ENCODE measurements around the gene CTNNA3. TPM values are rescaled to one million over a fixed set of nuclear protein-coding genes. Genes with fewer than 3 reads are reported as not detected.

The CTNNA3 gene
- total RNA-seq, 2 donors from 2014 or later = 1.6 TPM; not detected in 1

GRCh38 chr10:67297637-67298181 lies 398.3 kb downstream of the CTNNA3 start:
- H3K27ac Mint-ChIP-seq = no peak overlapping the region

GRCh38 chr10:67296926-67297325 lies 399.1 kb downstream of the CTNNA3 start:
- DNase-seq (no peak), ATAC-seq (no peak)
- Mint-ChIP-seq H3K4me1 (no peaks in the 10 kb centered on the region), H3K27ac (no peak overlapping the region), H3K36me3 (ENCODE audit: low read depth) (no peaks in the 10 kb centered on the region), H3K4me3 (no peak overlapping the region), H3K27me3 (no peaks in the 10 kb centered on the region)
- H3K9me3 ChIP-seq (ENCODE audit: control insufficient read depth, low read length, poor library complexity, severe bottlenecking) = no peaks in the 10 kb centered on the region

More at GRCh38 chr10:67297637-67298181, 398.3 kb downstream of the CTNNA3 start:
- Mint-ChIP-seq H3K4me1 (no peaks in the 10 kb centered on the region), H3K4me3 (no peak overlapping the region), H3K27me3 (no peaks in the 10 kb centered on the region), H3K36me3 (ENCODE audit: low read depth) (no peaks in the 10 kb centered on the region)
- DNase-seq (no peak), ATAC-seq (no peak)
- no peaks in the 10 kb centered on the region for H3K9me3 ChIP-seq (ENCODE audit: control insufficient read depth, low read length, poor library complexity, severe bottlenecking)

- Mint-ChIP-seq H3K4me3 (no peak overlapping the region), H3K27me3 (no peaks in the 10 kb centered on the region)
- ATAC-seq = no peak
Observed at GRCh38 chr10:67288688-67289410, 407.1 kb downstream of the CTNNA3 start.

GRCh38 chr10:67284589-67284988 lies 411.4 kb downstream of the CTNNA3 start:
- H3K4me3 Mint-ChIP-seq = no peak overlapping the region
- no peaks in the 10 kb centered on the region for H3K36me3 Mint-ChIP-seq (ENCODE audit: low read depth)
- H3K27ac Mint-ChIP-seq = no peak overlapping the region
- no peaks in the 10 kb centered on the region for H3K9me3 ChIP-seq (ENCODE audit: control insufficient read depth, low read length, poor library complexity, severe bottlenecking)
- DNase-seq = no peak
- ATAC-seq = no peak
- H3K27me3 Mint-ChIP-seq = no peaks in the 10 kb centered on the region
- no peaks in the 10 kb centered on the region for H3K4me1 Mint-ChIP-seq

More at GRCh38 chr10:67288688-67289410, 407.1 kb downstream of the CTNNA3 start:
- no peak overlapping the region for H3K27ac Mint-ChIP-seq
- H3K4me1 Mint-ChIP-seq = no peaks in the 10 kb centered on the region
- no peak for DNase-seq
- no peaks in the 10 kb centered on the region for H3K36me3 Mint-ChIP-seq (ENCODE audit: low read depth)
- no peaks in the 10 kb centered on the region for H3K9me3 ChIP-seq (ENCODE audit: control insufficient read depth, low read length, poor library complexity, severe bottlenecking)

GRCh38 chr10:67282871-67283270 lies 413.1 kb downstream of the CTNNA3 start:
- H3K4me3 Mint-ChIP-seq = no peak overlapping the region
- no peaks in the 10 kb centered on the region for H3K9me3 ChIP-seq (ENCODE audit: control insufficient read depth, low read length, poor library complexity, severe bottlenecking)
- DNase-seq = no peak
- H3K36me3 Mint-ChIP-seq (ENCODE audit: low read depth) = no peaks in the 10 kb centered on the region
- no peaks in the 10 kb centered on the region for H3K27me3 Mint-ChIP-seq
- no peaks in the 10 kb centered on the region for H3K4me1 Mint-ChIP-seq
- no peak overlapping the region for H3K27ac Mint-ChIP-seq
- ATAC-seq = no peak

- no peak overlapping the region for H3K27ac Mint-ChIP-seq
- ATAC-seq (no peak), DNase-seq (no peak)
- no peaks in the 10 kb centered on the region for H3K4me1 Mint-ChIP-seq
- no peaks in the 10 kb centered on the region for H3K9me3 ChIP-seq (ENCODE audit: control insufficient read depth, low read length, poor library complexity, severe bottlenecking)
- H3K36me3 Mint-ChIP-seq (ENCODE audit: low read depth) = no peaks in the 10 kb centered on the region
- H3K27me3 Mint-ChIP-seq = no peaks in the 10 kb centered on the region
- H3K4me3 Mint-ChIP-seq = no peak overlapping the region
Observed at GRCh38 chr10:67280405-67280804, 415.6 kb downstream of the CTNNA3 start.

- H3K9me3 ChIP-seq (ENCODE audit: control insufficient read depth, low read length, poor library complexity, severe bottlenecking) = no peaks in the 10 kb centered on the region
- no peak overlapping the region for H3K4me3 Mint-ChIP-seq
- H3K27me3 Mint-ChIP-seq = no peaks in the 10 kb centered on the region
- no peaks in the 10 kb centered on the region for H3K4me1 Mint-ChIP-seq
- ATAC-seq (no peak), DNase-seq (no peak)
- H3K36me3 Mint-ChIP-seq (ENCODE audit: low read depth) = no peaks in the 10 kb centered on the region
- H3K27ac Mint-ChIP-seq = no peak overlapping the region
Observed at GRCh38 chr10:67277402-67277801, 418.6 kb downstream of the CTNNA3 start.

- Mint-ChIP-seq H3K4me1 (no peaks in the 10 kb centered on the region), H3K27me3 (peaks cover 5% of the 10 kb centered on the region), H3K27ac (no peak overlapping the region), H3K36me3 (ENCODE audit: low read depth) (no peaks in the 10 kb centered on the region), H3K4me3 (no peak overlapping the region)
- no peak for DNase-seq
- ATAC-seq = no peak
- H3K9me3 ChIP-seq (ENCODE audit: control insufficient read depth, low read length, poor library complexity, severe bottlenecking) = no peaks in the 10 kb centered on the region
Observed at GRCh38 chr10:67269828-67270227, 426.2 kb downstream of the CTNNA3 start.

- no peak for ATAC-seq
- no peaks in the 10 kb centered on the region for H3K4me1 Mint-ChIP-seq
- DNase-seq = no peak
- H3K27ac Mint-ChIP-seq = no peak overlapping the region
- no peaks in the 10 kb centered on the region for H3K36me3 Mint-ChIP-seq (ENCODE audit: low read depth)
- no peak overlapping the region for H3K4me3 Mint-ChIP-seq
- peaks cover 15% of the 10 kb centered on the region for H3K27me3 Mint-ChIP-seq
- no peaks in the 10 kb centered on the region for H3K9me3 ChIP-seq (ENCODE audit: control insufficient read depth, low read length, poor library complexity, severe bottlenecking)
Observed at GRCh38 chr10:67268146-67268545, 427.8 kb downstream of the CTNNA3 start.

- DNase-seq = no peak
- Mint-ChIP-seq H3K4me3 (no peak overlapping the region), H3K4me1 (no peaks in the 10 kb centered on the region)
Observed at GRCh38 chr10:67262675-67263074, 433.3 kb downstream of the CTNNA3 start.

GRCh38 chr10:67261300-67261797 lies 434.6 kb downstream of the CTNNA3 start:
- ATAC-seq (no peak), DNase-seq (no peak)
- Mint-ChIP-seq H3K27me3 (peaks cover 31% of the 10 kb centered on the region), H3K4me3 (no peak overlapping the region), H3K4me1 (no peaks in the 10 kb centered on the region), H3K27ac (no peak overlapping the region), H3K36me3 (ENCODE audit: low read depth) (no peaks in the 10 kb centered on the region)
- no peaks in the 10 kb centered on the region for H3K9me3 ChIP-seq (ENCODE audit: control insufficient read depth, low read length, poor library complexity, severe bottlenecking)

More at GRCh38 chr10:67262675-67263074, 433.3 kb downstream of the CTNNA3 start:
- no peaks in the 10 kb centered on the region for H3K36me3 Mint-ChIP-seq (ENCODE audit: low read depth)
- no peak for ATAC-seq
- H3K27ac Mint-ChIP-seq = no peak overlapping the region
- H3K9me3 ChIP-seq (ENCODE audit: control insufficient read depth, low read length, poor library complexity, severe bottlenecking) = no peaks in the 10 kb centered on the region
- H3K27me3 Mint-ChIP-seq = peaks cover 31% of the 10 kb centered on the region

GRCh38 chr10:67259319-67259929 lies 436.6 kb downstream of the CTNNA3 start:
- peaks cover 23% of the 10 kb centered on the region for H3K27me3 Mint-ChIP-seq
- no peaks in the 10 kb centered on the region for H3K36me3 Mint-ChIP-seq (ENCODE audit: low read depth)
- H3K4me3 Mint-ChIP-seq = no peak overlapping the region
- no peaks in the 10 kb centered on the region for H3K4me1 Mint-ChIP-seq
- no peak for DNase-seq
- H3K9me3 ChIP-seq (ENCODE audit: control insufficient read depth, low read length, poor library complexity, severe bottlenecking) = no peaks in the 10 kb centered on the region
- no peak for ATAC-seq
- no peak overlapping the region for H3K27ac Mint-ChIP-seq

GRCh38 chr10:67257427-67258144 lies 438.4 kb downstream of the CTNNA3 start:
- H3K27me3 Mint-ChIP-seq = peaks cover 11% of the 10 kb centered on the region
- no peaks in the 10 kb centered on the region for H3K4me1 Mint-ChIP-seq
- no peak overlapping the region for H3K27ac Mint-ChIP-seq
- H3K4me3 Mint-ChIP-seq = no peak overlapping the region
- H3K36me3 Mint-ChIP-seq (ENCODE audit: low read depth) = no peaks in the 10 kb centered on the region
- no peaks in the 10 kb centered on the region for H3K9me3 ChIP-seq (ENCODE audit: control insufficient read depth, low read length, poor library complexity, severe bottlenecking)
- no peak for DNase-seq
- no peak for ATAC-seq

All from T-helper 17 cell (primary cell).